Measurements from ENCODE around the gene KLK1.

DNA sequence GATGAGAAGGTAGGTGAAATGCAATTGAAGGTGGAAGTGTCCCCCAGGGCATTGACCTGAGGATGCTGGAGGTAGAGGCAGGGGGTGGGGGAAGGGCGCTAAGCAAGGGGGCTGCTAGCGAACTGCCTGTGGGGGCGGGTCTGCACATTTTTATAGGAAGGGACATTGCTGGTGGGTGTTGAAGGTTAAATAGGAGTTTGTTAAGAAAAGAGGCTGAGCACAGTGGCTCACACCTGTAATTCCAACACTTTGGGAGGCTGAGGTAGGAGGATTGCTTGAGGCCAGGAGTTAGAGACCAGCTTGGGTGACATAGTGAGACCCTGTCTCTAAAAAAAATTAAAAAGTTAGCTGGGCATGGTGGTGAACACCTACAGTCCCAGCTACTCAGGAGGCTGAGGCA, 38.9 kb downstream of the KLK1 start:
- TF ChIP-seq CTCF (IDR thresholded peaks at IDR 0.05) (no peak), POLR2A (IDR thresholded peaks at IDR 0.05) (no peak)

All from right lobe of liver (tissue), 4 donors.